HFFc6 (cell line): ENCODE results near the gene THAP9. TPM values are rescaled to one million over a fixed set of nuclear protein-coding genes. Genes with fewer than 3 reads are reported as not detected.

Experiments
- DNase-seq: peaks from one replicate; pipeline ENCODE4 v3.0.0-alpha.2; 2018
- H3K27ac Mint-ChIP-seq: 2 replicates; pipeline ENCODE4 v1.8.0; 2020; ENCODE audit warnings: mild to moderate bottlenecking, mixed read lengths
- H3K27me3 Mint-ChIP-seq: 2 replicates; pipeline ENCODE4 v1.8.0; 2021; ENCODE audit warnings: mild to moderate bottlenecking, moderate library complexity, mixed read lengths; ENCODE audit not compliant: insufficient read depth
- H3K36me3 Mint-ChIP-seq: 2 replicates; pipeline ENCODE4 v1.8.0; 2021; ENCODE audit warnings: low read depth, mixed read lengths
- H3K4me1 Mint-ChIP-seq: 2 replicates; pipeline ENCODE4 v1.8.0; 2020; ENCODE audit warnings: low read depth, mixed read lengths
- H3K4me3 Mint-ChIP-seq: 2 replicates; pipeline ENCODE4 v1.8.0; 2020; ENCODE audit warnings: mild to moderate bottlenecking, moderate library complexity, mixed read lengths
- H3K9me3 Mint-ChIP-seq: 2 replicates; pipeline ENCODE4 v1.8.0; 2020; ENCODE audit warnings: mild to moderate bottlenecking, mixed read lengths
- total RNA-seq, 6 experiments: library from RNA; stranded (reverse); fragmentation: NEBNext Ultra II Directional; extraction: Animal tissue kit (Norgen Biotek cat#: 25700); gene quantifications; 2 replicates in 1 of 6; 3 replicates in 5 of 6; pipeline ENCODE4 v1.2.3, GENCODE V29; 2021
- TF ChIP-seq, protein P1 (sequence below): fragments of 200-600 bp; sonication (generic); IDR thresholded peaks from 2 replicates; pipeline ENCODE4 v1.5.0; 2021; ENCODE audit warnings: antibody characterized with exemption, mild to moderate bottlenecking

The THAP9 gene
- total RNA-seq, 6 experiments from 2014 or later = 0.87 to 2.2 (median 1.5) TPM

DNA sequence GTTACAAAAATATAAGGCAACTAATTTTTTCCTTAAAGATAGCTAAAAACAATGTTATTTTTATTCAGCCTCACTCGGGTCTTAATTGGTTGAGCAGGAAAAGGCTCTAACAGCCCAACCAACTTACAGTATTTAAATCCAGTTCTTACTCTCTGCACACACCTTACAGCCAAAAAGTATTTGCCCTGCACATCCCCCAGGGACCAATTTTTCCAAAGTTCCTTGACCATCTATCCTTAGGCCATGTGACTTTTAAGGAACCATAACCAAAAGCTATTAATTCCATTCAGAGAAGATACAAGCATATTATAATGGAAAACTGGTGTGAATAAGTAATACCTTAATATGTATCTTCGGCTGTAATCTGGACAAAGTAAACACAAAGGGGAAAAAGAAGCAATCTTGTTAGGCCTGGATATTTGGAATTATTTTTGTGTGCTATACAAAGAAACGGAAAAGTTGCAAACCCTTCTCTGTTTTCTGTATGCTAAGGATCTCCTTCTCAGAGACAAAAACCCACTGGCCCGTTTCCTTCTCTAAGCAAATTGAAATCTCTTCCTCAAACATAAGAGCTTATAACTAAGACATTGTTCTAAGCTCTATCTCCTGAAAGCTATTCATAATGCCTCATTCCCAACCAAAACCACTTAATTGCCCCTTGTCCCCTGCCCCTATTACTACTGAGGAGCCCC, 1.0 kb upstream of the THAP9 start:
- Mint-ChIP-seq H3K9me3 (no peaks in the 10 kb centered on the region), H3K36me3 (peaks cover 22% of the 10 kb centered on the region), H3K27me3 (no peaks in the 10 kb centered on the region)

DNA sequence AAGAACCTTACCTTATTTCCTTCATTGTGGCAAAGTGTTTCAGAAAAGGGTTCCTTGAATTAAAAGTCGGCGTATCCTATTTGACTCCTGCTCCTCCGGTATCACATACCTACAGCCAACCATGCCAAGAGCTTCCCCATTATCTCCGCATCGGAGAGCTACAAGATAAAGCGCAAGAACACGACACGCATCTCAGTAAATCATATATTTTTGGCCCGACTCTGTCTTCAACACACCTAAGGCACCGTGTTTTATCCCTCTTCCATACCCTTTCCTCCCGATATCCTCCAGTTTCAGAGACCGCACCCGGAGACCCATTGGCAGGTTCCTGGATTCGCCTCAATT, 497 bp upstream of the THAP9 start:
- Mint-ChIP-seq H3K9me3 (no peaks in the 10 kb centered on the region), H3K27me3 (no peaks in the 10 kb centered on the region), H3K4me3 (no peak overlapping the region), H3K4me1 (peaks cover 23% of the 10 kb centered on the region), H3K36me3 (peaks cover 19% of the 10 kb centered on the region; the same call in 1 of the 2 replicates), H3K27ac (no peak overlapping the region)
- TF ChIP-seq, protein P1, sequence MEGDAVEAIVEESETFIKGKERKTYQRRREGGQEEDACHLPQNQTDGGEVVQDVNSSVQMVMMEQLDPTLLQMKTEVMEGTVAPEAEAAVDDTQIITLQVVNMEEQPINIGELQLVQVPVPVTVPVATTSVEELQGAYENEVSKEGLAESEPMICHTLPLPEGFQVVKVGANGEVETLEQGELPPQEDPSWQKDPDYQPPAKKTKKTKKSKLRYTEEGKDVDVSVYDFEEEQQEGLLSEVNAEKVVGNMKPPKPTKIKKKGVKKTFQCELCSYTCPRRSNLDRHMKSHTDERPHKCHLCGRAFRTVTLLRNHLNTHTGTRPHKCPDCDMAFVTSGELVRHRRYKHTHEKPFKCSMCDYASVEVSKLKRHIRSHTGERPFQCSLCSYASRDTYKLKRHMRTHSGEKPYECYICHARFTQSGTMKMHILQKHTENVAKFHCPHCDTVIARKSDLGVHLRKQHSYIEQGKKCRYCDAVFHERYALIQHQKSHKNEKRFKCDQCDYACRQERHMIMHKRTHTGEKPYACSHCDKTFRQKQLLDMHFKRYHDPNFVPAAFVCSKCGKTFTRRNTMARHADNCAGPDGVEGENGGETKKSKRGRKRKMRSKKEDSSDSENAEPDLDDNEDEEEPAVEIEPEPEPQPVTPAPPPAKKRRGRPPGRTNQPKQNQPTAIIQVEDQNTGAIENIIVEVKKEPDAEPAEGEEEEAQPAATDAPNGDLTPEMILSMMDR = no peak
- no peak for DNase-seq

More for the DNA sequence above, 1.0 kb upstream of the THAP9 start:
- TF ChIP-seq, protein P1 = no peak
- H3K4me1 Mint-ChIP-seq = peaks cover 25% of the 10 kb centered on the region
- H3K27ac Mint-ChIP-seq = no peak overlapping the region
- DNase-seq = no peak
- H3K4me3 Mint-ChIP-seq = no peak overlapping the region

DNA sequence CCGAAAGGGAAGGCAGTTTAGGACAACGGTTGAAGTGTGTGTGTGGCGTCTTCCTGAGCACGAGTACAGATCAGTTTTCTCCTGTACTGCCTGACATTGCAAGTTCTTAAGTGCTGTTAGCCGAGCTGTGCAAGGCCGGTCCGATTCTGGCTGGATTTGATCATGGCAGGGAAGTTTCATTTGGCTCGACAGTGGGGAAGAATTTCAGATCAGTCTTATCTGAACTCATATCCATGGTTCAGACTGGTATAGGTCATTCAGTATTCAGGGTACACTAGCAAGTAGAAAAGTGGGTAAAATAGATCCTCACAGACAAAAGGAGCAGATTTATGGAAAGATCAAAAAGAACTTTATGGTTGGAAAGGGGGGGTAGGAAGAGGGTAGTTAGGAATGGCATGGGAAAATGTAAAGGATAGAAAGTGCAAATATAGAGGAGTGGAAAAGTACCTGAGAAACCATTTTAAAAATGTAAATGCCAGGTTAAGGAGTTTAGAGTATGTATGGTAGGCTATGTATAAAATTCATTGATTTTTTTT, 716 bp downstream of the THAP9 start:
- H3K9me3 Mint-ChIP-seq = no peaks in the 10 kb centered on the region
- TF ChIP-seq, protein P1 = no peak
- H3K27me3 Mint-ChIP-seq = no peaks in the 10 kb centered on the region
- DNase-seq = no peak
- no peak overlapping the region for H3K4me3 Mint-ChIP-seq
- no peak overlapping the region for H3K27ac Mint-ChIP-seq
- H3K4me1 Mint-ChIP-seq = peaks cover 33% of the 10 kb centered on the region
- peaks cover 13% of the 10 kb centered on the region; the same call in 1 of the 2 replicates for H3K36me3 Mint-ChIP-seq

DNA sequence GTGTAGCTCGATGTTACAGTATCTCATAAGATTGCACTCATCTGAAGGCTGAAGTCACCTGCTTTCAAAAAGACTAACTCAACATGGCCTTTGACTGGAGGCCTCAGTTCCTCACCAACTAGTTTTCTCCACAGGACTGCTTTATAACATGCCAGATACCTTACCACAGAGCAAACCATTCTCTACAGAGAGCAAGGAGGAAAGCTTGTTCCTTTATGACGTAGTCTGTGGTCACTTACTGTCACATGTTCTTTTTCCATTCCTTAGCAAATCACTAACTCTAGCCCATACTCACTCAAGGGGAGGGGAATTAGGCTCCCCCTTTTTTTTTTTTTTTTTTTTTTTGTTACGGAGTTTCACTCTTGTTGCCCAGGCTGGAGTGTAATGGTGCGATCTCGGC, 3.2 kb downstream of the THAP9 start:
- Mint-ChIP-seq H3K36me3 (no peaks in the 10 kb centered on the region), H3K4me3 (no peak overlapping the region), H3K9me3 (no peaks in the 10 kb centered on the region), H3K27ac (no peak overlapping the region), H3K27me3 (no peaks in the 10 kb centered on the region), H3K4me1 (peaks cover 16% of the 10 kb centered on the region)
- TF ChIP-seq, protein P1 = no peak
- no peak for DNase-seq

DNA sequence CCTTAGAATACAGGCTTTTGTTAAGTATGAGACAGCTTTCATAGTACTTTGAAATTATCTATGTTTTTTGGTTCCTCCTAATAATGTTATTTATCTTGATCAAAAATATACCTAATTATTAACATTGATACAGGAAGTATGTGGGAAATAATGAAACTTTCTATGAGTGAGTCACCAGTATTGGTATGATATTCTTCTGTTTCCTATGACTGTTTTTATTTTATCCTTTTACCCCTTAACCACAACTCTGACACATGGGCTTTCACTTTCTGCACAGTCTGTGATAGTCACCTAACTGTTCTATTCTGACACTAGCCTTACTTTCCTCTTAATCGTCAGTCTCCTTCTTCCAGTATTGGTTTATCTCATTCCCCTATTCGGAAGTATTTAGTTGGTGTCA, 4.7 kb downstream of the THAP9 start:
- Mint-ChIP-seq H3K4me3 (no peak overlapping the region), H3K4me1 (peaks cover 11% of the 10 kb centered on the region), H3K9me3 (no peaks in the 10 kb centered on the region), H3K36me3 (no peaks in the 10 kb centered on the region), H3K27me3 (no peaks in the 10 kb centered on the region), H3K27ac (no peak overlapping the region; the same call in 1 of the 2 replicates)
- peak; percentile 42 for DNase-seq
- TF ChIP-seq, protein P1 = no peak
